ENCODE results near the gene PCCA. TPM values are rescaled to one million over a fixed set of nuclear protein-coding genes. Genes with fewer than 3 reads are reported as not detected.

Gene PCCA
- total RNA-seq, 4 donors from 2014 or later, result 29.5 to 55.5 (median 38.3) TPM

DNA sequence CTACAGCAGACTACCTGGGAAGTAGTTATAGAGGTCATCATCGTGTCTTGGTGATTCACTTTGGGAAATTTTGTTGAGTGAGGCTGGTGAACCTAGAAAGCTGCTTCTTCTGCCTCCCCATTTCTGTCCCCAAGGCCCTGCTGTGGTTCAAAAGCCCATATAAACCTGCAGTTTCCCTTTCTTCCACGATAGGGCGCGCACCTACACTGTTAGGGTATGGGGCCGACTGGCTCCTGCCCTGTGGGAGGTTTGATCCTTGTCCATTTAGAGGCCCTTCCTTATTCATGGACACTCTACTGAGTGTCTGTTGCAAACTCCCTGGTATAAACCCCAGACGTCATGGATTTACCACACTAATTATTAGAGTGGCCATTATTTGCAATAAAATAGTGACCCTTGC, 307.9 kb downstream of the PCCA start:
- Histone ChIP-seq H3K4me1 (peaks cover 0 to 18% (median 0%) of the 10 kb centered on the region in 4 donors), H3K9me3 (no peaks in the 10 kb centered on the region), H3K4me3 (no peak overlapping the region), H3K36me3 (no peaks in the 10 kb centered on the region), H3K27ac (no peak overlapping the region), H3K27me3 (no peaks in the 10 kb centered on the region)
- WGBS, 2 donors, result 77 to 78% methylated on average over 6 of the region's 6 CpGs
- no peak for TF ChIP-seq EP300 (IDR thresholded peaks at IDR 0.05)
- TF ChIP-seq POLR2A (IDR thresholded peaks at IDR 0.05), result no peak
- no peak for TF ChIP-seq CTCF (IDR thresholded peaks at IDR 0.05)
- no peak for DNase-seq (ENCODE audit: low spot score in 2 of 2)

- H3K27ac ChIP-seq, result no peak overlapping the region
- WGBS, 2 donors, result 87 to 89% methylated on average over 4 of the region's 4 CpGs
These were observed 308.7 kb downstream of the PCCA start for GRCh38 chr13:100397627-100398026.

DNA sequence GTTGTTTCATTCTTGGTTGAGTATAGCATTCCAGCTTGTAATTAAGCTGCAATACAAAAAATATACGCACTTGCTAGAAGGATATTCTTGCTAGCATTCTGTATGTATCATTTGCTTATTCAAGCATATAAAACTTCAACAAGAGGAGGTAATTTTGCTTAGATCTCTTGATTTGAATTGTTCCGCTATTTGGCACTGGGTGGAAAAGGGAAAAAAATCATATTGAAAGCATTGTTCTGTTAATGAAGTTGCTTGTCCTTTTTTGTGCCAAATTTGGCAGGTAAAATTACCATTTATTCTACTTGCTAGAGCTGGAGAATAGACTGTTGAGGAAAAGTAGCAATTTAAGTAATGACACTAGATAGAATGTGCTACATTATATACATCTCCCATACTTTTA, 309.5 kb downstream of the PCCA start:
- Histone ChIP-seq H3K4me3 (no peak overlapping the region), H3K27me3 (no peaks in the 10 kb centered on the region), H3K27ac (no peak overlapping the region), H3K36me3 (peaks cover 0 to 3% (median 0%) of the 10 kb centered on the region in 3 donors), H3K9me3 (peaks cover 0 to 2% (median 0%) of the 10 kb centered on the region in 4 donors), H3K4me1 (peaks cover 0 to 4% (median 0%) of the 10 kb centered on the region in 4 donors)
- TF ChIP-seq POLR2A (IDR thresholded peaks at IDR 0.05) (no peak), EP300 (IDR thresholded peaks at IDR 0.05) (no peak), CTCF (IDR thresholded peaks at IDR 0.05) (no peak)
- 93 to 99% methylated on average over 2 of the region's 2 CpGs for WGBS, 2 donors
- no peak for DNase-seq (ENCODE audit: low spot score in 2 of 2)

More at GRCh38 chr13:100397627-100398026, 308.7 kb downstream of the PCCA start:
- Histone ChIP-seq H3K4me3 (no peak overlapping the region), H3K4me1 (peaks cover 0 to 10% (median 0%) of the 10 kb centered on the region in 4 donors), H3K27me3 (no peaks in the 10 kb centered on the region), H3K9me3 (no peaks in the 10 kb centered on the region), H3K36me3 (no peaks in the 10 kb centered on the region)
- DNase-seq (ENCODE audit: low spot score in 2 of 2), result no peak
- TF ChIP-seq POLR2A (IDR thresholded peaks at IDR 0.05), result no peak
- TF ChIP-seq CTCF (IDR thresholded peaks at IDR 0.05), result no peak
- TF ChIP-seq EP300 (IDR thresholded peaks at IDR 0.05), result no peak

DNA sequence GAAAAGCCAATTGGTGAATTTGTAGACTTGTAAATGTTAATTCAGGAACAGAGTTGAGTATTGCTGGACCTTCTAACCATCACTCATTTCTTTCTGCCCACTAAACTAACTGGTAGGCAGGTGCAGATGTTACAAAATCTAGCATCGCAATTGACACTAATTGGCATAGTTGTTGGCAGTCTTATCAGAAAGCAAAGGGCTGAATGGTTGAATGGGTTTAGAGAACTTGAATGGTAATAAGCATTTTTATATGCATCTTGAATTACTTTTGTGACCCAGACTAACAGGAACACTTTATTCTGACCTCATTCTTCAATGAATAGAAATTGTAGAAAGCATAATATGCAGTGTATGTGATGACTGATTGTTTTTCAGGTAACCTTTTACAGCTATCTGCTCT, 310.6 kb downstream of the PCCA start:
- peaks cover 0 to 14% (median 0%) of the 10 kb centered on the region in 3 donors for H3K36me3 ChIP-seq
- H3K27me3 ChIP-seq, result no peaks in the 10 kb centered on the region
- 97 to 100% methylated on average over 1 of the region's 1 CpG for WGBS, 2 donors
- H3K27ac ChIP-seq, result no peak overlapping the region
- no peaks in the 10 kb centered on the region for H3K4me1 ChIP-seq
- H3K4me3 ChIP-seq, result no peak overlapping the region
- TF ChIP-seq CTCF (IDR thresholded peaks at IDR 0.05), result no peak
- no peak for TF ChIP-seq EP300 (IDR thresholded peaks at IDR 0.05)
- TF ChIP-seq POLR2A (IDR thresholded peaks at IDR 0.05), result no peak
- H3K9me3 ChIP-seq, result peaks cover 0 to 12% (median 0%) of the 10 kb centered on the region in 4 donors
- no peak for DNase-seq (ENCODE audit: low spot score in 2 of 2)

DNA sequence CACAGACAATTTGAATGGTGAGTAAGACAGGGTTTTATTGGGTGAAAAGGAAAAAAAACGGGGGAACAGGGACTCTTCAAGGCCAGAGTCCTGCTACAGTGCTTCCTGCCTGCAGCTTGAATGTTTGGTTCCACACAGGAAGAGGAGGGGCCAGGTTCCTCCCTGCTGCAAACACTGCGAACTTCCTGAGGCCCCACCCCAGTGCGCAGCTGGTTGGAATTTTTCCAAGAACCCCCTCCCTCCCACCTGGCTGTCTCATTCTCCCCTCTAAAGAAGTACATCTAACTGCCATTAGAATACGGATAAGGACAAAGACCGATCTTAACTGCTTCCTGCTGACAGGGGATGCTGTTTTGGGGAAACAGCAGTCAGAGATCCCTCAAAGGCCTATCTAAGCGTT, 314.8 kb downstream of the PCCA start:
- 85% methylated on average over 6 of the region's 6 CpGs for WGBS, 2 donors
- DNase-seq (ENCODE audit: low spot score in 2 of 2), result no peak
- TF ChIP-seq EP300 (IDR thresholded peaks at IDR 0.05), result no peak
- no peak for TF ChIP-seq CTCF (IDR thresholded peaks at IDR 0.05)
- no peak for TF ChIP-seq POLR2A (IDR thresholded peaks at IDR 0.05)
- Histone ChIP-seq H3K27me3 (no peaks in the 10 kb centered on the region), H3K36me3 (peaks cover 0 to 50% (median 0%) of the 10 kb centered on the region in 3 donors), H3K4me3 (no peak overlapping the region), H3K4me1 (no peaks in the 10 kb centered on the region), H3K9me3 (peaks cover 0 to 45% (median 9%) of the 10 kb centered on the region in 4 donors), H3K27ac (no peak overlapping the region)

All from tibial nerve (tissue), 4 donors.